GM12801 (cell line): ENCODE results near the gene TBX5.

ENCODE experiments used
- CTCF ChIP-seq: IDR thresholded peaks from one replicate; pipeline ENCODE4 v1.5.1; 2011; ENCODE audit warnings: control low read depth; ENCODE audit not compliant: insufficient read length; ENCODE audit errors: extremely low read depth

The TBX5 gene

DNA sequence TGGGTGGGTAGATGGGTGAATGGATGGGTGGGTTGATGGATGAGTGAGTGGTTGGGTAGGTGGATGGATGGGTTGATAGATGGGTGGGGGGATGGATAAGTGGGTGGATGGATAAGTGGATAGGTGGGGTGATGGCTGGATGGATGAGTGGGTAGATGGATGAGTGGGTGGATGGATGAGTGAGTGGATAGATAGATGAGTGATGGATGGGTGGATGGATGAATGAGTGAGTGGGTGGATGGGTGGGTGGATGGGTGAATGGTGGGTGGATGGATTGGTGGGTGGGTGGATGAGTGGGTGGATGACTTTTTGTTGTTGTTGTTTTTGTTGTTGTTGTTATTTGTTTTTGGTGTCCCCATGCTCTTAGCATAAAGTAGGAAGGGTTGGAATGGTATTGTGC lies 45.5 kb downstream of the TBX5 start:
- no peak for TF ChIP-seq CTCF

DNA sequence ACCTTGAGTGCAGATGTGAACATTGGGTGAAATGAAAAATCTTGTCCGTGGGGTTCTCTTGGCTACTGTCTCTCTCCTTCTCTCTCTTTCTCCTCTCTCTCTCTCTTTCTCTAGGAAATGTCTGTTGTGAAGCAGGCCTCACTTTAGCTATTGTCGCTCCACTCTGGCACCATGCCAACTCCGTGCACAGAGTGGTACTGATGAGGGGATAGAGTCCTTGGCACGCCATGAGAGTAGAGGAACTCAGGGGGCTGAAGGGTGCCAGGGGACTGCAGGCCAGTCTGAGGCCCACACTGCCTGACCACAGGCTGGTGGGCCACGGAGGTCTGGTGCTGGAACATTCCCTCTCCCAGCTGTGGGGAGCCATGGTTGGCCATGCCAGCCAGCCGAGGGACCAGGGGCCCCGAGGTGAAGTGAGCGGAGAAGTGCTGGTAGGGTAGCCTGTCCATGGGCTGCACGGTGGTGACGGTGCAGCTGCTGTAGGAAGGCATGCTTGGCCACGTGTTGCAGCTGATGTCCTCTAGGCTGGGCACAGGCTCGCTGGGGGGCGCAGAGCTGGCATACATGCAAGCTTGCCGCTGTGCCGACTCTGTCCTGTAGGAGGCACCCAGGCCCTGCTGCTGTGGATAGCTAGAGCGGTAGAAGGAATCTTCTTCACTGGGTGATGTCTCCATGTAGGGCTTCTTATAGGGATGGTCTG lies 50.4 kb downstream of the TBX5 start:
- no peak for TF ChIP-seq CTCF

DNA sequence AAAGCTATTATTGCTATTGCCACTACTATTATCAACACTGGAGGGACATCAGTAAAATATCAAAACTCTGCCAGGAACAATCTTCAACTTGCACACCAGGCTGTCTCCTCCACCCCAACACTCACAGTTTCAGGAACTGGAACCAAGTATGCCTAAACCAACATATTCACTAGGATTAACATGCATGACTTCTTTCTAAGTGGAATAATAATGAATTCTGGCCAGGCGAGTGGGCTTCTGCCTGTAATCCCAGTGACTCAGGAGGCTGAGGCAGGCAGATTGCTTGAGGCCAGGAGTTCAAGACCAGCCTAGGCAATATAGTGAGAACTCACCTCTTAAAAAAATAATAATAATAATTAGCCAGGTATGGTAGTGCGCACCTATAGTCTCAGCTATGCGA lies 58.1 kb downstream of the TBX5 start:
- TF ChIP-seq CTCF = no peak

- TF ChIP-seq CTCF = no peak
Measured at GRCh38 chr12:114344831-114345230, 61.1 kb downstream of the TBX5 start.

DNA sequence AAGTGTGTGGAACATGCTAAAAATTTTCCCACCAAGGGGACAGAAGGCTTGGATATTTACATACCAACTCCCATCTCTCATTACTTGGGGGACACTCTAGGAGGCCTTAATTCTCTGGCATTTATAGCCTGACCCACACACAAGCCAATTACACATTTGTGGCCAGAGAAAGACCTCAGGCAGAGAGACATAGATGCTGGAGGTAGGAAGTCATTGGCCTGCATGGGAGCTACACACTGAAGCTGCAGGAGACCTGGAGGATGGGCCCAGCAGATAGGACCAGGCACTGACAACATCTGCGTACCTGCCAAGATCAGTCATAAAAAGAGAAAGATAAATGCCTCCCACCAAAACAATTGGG lies 61.7 kb downstream of the TBX5 start:
- no peak for TF ChIP-seq CTCF

DNA sequence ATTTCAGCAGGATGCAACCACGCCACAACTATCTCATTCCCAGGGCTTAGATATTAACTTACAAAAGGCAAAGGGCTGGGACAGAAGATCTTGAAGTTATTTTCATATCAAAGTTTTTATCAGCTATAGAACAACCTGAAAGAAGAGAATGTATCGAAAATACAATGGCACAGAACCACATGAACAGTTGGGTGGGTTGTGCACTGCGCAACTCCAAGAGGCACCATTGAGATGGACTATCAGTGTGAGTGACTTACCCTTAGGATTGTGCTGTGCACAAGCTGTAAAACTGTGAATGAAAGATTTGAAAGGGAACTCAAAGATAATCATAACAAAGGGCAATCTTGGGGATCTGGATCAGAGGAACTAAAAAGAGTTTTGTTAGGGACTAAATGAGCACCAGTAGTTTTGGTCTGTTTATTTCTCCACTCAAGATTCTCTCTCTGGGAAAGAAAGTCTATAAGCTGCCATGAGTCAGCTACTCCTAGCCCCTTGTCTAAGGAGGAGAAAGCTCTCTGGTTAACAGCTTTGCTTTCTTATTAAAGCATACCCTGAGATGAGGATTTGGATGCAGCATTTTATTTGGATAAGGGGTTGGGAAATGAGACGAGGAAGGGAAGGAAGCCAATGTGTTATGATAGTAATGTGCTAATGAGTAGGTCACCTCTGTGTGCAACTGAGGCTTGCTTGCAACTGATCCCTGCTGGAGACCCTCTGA lies 62.2 kb downstream of the TBX5 start:
- no peak for TF ChIP-seq CTCF

DNA sequence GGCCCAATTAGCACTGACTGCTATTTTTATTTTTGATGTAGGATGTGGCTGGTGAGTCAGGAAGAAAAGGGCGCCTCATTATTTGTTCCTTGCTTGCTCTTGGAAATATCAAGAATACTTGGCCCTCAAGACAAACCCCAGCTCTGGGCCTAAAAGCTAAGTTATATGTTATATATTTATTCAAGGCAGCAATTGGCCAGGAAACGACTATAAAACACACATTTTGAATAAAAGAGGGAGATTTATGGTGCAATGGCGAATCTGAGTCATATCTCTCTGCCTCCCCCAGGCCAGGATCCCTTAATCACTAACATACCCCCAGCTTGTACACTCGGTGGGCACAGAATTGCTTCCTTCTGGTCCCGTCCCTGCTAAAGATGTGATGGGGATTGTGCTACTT lies 63.3 kb downstream of the TBX5 start:
- no peak for TF ChIP-seq CTCF
